Non-pigmented ciliary epithelial cell (primary cell): ENCODE results near the gene HS2ST1.
A peak's percentile ranks its signal among the peaks of the same experiment; 100 is the strongest.

Source experiments
- DNase-seq: peaks from one replicate; pipeline ENCODE4 v3.0.0-alpha.2; 2010; ENCODE audit warnings: low read depth

The HS2ST1 gene

DNA sequence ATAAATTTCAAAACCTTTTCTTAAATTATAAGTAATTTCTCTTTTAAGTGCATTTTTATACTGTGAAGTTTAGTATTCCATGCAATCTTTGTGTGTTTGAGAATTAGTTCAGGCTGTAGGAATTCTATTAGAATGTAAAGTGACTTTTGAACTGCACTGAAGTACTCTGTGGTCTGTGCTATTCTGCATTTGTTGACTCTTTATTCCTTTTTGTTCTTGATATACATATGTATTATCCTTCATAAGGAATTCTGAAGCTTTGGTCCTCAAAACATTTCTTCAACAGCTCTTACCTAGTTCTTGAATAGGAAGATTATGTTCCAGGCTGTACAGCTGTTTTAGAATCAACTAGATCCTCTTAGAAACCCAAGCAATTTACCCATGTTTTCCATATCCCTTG, 158.0 kb downstream of the HS2ST1 start:
- DNase-seq: no peak

DNA sequence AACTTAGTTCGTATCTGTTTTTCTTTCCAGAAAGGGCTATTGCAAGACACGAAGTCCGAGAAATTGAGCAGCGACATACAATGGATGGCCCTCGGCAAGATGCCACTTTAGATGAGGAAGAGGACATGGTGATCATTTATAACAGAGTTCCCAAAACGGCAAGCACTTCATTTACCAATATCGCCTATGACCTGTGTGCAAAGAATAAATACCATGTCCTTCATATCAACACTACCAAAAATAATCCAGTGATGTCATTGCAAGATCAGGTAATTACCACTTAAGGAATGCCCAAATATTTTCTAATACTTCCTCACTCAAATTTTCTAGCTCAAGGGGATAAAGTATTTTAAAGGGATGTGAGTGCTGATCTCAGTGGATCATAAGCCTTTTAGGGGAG, 158.5 kb downstream of the HS2ST1 start:
- no peak for DNase-seq

DNA sequence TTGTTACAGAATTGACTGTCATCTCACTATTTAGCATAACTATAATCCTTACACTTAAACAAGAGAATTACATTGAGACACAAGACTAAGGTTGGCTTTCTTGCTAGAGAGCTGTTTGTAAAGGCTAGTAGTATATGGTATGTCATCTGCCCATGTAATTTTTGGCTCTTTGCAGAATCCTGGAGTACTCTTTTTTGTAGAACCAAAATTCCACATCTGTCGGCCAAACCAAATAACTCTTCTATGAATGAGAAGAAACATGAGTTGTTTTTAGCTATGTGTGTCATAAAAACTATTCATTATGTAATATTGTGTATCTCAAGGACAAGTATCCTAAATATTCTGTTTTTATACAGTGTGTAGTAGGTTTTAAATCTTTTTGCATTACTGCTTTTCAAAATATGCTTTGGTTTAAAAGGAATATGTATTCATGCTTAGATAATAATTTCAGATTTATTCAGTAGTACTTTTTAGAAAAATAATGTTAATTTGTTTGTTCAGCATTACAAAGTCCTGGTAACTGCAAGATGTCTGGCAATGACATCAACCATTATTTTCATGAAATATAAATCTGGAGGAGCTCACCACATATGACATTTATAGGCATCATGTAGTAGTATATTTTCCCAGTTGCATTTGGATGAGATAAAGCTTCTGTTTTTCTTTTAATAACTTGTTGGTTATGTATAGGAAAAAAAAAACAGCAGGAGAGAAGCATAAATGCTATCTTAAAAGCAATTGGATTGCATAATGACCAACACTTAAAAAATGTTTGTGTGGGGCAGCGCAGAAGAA, 159.8 kb downstream of the HS2ST1 start:
- DNase-seq: no peak

DNA sequence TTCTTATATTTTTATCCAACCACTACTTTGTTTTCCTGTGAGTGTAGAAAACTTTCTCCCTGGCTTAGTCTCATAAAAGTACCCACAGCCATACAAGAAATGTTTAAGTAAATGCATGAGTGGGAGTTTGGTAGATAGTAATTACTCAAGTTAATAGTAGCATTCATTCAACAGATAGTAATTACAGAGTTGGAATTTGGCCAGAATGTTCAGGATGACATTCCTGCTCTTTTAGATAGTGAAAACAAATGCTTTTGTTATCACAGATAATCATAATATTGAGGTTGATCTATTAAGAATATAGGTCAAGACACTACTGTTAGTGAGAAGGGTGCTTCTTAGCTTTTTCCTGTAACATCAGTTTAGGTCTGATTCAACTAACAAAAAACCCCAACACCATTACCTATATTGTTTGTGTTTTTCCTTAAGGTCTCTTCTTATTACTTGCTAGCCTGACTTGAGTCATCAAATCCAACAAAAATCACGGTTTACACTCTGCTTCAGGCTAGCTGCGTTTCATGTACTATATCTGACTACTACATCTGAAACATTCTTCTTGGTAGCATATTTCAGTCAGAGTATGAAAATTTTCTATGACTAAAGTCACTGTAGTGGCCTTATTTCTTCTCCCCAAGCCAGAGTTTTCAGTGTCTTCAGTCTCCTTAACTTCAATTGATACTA, 163.7 kb downstream of the HS2ST1 start:
- DNase-seq: no peak

DNA sequence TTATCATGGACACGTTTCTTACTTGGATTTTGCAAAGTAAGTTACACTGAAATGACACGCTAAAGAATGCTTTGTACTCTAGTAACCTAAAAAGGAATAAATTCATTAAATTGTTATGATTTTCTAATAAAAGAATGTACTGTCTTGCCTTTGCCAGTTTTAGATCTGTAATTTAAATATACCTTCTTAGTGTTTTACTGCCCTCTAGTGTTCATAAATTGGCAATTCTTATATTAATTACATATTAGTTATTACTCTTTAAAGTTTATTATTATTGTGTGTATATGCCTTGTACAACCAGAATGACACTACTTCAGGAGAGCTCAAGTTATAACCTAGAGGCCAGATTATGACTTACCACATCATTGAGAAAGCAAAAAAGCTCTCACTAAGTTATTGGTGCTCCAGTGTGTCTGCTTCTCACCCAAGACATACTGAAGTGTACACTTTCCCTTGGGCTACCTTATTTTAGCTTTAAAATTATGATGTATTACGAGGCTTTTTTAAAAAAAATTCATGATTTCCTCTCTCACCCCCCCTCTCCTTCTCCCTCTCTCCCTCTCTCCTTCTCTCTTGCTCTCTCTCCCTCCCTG, 169.9 kb downstream of the HS2ST1 start:
- DNase-seq: no peak

DNA sequence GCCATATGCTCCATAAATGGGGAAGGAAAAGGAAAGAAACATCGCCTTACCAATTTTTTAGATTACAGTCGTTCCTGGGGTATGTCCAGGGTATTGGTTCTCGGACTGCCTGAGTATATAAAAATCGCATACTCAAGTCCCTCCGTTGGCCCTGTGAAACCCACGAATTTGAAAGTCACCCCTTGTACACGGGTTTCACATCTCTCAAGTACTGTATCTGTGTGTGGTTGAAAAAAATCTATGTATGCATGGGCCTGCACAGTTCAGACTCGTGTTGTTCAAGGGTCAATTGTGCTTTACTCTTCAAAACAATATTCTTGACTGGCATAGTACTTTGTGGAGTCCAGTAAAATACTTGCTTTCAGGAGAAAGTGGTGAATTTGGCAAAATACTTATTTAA, 171.7 kb downstream of the HS2ST1 start:
- no peak for DNase-seq

DNA sequence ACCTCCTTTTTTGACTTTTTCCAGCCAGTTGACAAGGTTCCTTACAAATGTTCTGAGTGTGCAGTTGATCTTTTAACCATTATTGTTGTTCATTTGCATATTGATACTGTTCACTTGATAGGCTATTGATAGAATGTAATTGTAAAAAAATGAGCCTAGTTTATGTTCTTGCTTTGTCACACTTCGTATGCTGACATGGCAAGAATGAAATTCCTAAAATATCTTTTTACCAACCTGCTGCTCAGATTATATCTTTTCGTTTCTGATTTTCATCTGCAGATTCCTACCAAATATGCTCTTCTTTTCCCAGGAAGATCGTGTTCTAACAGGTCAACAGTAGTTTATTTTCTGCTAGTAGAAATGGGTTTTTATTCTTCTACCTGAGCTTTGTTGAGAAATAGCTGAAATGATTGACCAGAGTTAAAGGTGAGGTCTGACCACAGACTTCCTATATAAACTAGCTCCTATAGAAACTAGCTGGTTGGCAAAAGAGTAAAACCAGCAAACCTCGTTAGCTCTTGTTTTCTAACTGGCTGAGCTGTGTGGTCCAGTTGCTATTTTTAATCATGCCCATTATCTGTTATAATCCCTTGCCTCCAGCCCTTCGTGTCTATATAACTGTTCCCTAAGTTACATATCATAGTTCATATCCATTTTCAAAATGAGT, 174.8 kb downstream of the HS2ST1 start:
- DNase-seq: no peak

DNA sequence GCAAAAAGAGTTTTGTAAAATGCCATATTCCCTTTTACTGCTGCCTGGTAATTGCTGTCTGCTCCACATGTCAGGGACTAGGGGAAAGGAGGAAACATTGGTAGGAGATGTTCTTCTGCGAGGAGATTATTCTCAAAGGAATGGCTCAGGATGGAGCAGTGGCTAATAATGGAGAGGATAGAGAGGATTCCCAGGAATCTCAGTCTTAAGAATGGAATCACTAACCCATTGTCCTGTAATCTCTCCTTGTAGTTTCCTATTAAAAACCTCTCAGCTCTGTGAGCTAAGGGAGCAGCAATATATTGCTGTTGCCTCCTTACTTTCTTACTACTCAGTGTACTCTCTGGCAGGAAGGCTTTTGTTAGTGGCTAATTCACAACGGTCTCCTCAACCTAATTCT, 175.4 kb downstream of the HS2ST1 start:
- no peak for DNase-seq

DNA sequence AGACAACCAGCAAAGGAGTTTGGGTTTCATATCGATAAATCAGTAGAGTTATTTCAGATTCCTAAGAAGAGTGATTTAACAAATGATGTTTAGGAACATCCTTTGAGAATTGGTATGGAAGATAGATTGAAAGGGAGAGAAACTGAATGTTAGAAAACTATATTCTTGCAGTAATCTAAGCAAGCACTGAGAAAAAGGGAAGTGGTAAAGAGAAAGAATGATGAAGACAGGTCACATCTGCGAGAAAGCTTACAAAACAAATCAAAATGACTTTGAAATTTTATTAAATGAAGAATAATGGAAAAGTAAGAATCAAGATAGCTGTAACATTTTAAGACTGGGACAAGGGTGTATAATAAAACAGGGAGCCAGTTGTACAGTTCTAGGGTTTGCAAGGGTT, 177.0 kb downstream of the HS2ST1 start:
- DNase-seq: no peak

DNA sequence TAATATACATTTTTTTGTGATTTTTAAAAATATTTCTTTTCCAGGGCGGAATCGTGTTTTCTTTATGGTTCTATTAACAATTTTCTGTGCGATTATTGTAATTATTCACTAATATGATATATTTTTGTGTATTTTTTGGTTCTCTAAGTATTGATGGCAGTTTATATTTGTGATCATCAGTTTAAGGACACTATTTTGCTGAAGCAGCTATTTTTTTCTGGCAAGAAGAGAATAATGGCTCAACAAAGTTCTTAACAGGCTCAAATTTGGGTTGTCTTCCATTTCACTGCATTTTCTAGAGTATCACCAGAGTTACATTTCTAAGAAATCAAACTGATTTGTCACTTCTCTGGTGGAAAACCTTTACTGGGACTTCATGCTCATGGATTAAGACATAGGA, 178.4 kb downstream of the HS2ST1 start:
- DNase-seq: no peak

DNA sequence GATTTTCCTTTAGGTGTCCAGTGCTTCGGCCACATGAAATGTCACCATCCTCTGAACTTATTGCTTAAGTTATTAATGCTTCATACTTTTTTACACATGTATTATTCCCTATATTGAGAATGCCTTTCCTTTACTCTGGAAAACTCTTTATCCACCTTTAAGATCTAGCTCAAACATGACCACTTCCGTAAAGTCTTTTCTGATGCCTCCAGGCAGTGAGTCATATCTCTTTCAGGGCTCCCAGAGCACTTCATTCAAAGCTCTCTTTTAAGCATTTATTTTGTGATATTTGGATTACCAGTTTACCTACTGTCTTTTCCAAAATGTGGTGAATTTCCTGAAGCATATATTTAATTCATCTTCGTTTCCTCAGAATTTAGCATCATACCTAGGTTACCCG, 178.9 kb downstream of the HS2ST1 start:
- no peak for DNase-seq

DNA sequence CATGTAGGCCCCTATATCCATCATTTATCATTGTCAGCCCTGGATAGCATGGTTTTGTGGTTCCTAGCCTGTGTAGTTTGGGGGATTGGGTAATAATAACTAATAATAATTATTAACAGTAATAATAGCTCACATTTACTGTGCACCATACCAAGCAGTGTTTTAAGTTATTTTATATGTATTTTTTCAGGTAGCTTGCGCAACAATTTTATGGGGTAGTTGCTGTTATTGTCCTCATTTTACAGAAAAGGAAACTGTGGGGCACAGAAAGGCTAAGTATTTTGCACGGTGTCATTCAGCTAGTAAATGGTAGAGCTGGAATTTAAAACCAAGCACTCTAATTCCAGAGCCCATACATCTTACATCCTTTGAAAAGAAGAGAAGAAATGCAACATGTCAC, 179.8 kb downstream of the HS2ST1 start:
- no peak for DNase-seq

DNA sequence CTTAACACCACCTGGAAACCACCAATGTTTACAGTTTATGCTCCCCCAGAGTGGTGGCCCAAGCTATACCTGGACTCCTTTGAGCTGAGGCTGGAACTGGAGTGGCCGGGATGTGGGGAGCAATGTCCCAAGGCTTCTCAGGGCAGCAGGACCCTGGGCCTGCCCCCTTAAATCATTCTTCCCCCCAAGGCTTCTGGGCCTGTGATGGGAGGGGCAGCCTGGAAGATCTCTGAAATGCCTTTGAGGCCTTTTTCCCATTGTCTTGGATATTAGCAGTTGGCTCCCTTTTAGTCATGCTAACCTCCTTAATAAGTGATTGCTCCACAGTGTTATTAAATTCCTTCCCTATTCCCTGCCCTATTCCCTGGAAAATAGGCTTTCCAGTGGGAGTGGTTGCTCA, 185.8 kb downstream of the HS2ST1 start:
- no peak for DNase-seq

DNA sequence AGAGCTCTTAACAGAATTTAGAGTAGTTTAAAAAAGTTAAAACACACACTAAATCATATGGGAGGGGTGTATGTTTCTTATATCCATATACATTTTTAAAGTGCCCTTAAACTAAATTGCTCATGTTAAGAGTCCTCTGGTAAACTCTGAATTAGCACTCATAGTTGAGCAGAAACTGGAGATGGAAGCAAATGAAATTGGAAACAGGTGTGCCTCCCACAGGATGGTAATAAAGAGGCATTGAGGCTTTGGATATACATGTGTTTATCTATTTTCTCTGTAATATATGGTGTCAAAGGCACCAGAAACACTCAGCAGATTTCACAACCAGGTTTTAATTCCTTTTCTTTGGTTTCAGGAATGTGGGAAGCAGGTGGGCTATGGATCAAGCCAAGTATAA, 188.6 kb downstream of the HS2ST1 start:
- no peak for DNase-seq

DNA sequence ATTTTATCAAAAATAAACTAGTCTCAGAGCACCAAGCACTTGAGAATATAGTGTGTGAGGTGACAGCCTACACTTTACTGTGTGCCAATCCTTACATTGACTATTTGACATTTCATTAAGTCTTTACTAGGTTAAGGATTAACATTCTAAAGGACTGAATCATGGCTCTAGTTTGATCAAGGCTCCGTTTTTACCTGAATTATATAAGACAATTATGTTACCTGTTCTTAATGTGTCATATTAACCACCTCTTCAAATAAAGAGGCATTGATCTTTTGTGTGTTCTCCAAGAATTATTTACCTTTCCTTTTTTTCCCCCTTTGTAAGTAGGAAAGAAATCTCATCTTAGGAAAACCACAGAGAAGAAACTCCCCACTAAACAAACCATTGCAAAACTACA, 189.7 kb downstream of the HS2ST1 start:
- no peak for DNase-seq

DNA sequence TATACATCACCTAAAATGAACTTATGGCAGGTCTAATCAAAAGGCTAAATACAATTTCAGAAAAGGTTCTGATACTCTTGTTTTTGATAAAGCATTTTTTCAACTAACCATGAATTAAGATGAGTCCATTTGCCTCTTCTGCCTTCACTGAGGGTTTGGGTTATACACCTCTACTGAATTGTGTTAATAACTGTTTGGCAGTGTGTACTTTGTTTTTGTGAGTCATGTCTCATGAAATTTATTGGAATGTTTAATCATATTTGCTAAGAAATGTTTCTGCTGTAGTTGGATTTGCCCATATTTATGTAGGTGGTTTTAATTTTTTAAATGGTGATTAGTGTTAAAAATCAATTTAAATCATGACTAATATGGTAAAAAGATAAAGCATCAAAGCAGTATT, 190.5 kb downstream of the HS2ST1 start:
- no peak for DNase-seq

DNA sequence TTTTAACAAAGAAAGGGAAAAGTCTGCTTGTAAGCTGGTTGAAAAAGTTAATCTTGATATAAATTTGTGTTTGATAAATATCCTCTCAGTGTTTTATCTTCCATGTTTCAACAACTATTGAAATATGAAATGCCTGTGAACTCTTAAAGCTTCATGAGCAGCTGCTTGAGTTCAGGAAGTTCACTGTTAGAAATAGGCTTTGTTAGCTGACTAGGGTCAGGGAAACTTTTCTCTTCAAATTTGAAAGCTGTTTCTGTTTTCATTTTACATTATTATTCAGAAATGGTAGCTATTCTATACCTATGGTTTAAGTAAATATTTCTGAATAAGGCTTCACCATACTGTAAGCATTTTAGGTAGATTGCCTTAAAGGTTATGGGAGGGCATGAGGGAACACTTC, 191.7 kb downstream of the HS2ST1 start:
- no peak for DNase-seq

DNA sequence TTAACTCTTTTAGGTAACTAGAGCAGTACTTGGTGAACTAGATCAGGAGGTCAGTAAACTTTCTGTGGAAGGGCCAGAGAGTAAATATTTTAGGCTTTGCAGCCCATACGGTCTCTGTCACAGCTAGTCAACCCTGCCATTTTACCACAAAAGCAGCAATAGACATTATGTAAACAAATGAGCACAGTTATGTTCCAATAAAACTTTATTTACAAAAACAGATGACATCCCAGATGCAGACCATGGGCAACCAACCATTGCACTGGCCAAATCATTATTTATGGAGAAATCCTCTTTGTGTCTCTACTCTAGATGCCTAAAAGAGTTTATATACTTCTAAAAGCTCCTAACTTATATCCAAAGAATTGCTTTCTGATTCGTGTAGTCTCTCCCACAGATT, 192.4 kb downstream of the HS2ST1 start:
- DNase-seq: no peak

DNA sequence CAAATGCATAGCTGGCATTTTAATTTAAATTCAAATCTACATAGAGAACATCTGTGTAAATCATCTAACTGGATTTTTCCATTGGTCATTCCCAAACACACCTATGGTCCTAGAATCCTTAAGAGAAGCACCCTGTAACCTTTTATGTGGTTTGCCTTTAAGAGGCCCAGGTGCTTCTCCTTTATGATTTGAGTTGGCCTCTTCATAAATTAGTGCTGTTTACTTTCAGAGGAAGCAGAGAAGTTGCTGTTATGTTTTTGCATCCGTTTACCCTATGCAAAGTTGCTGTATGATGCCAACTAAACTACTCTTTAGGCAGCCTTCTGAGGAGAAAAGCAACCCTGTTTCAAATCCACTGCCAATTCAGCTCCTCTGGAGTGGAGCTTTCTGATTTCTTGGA, 193.8 kb downstream of the HS2ST1 start:
- DNase-seq: no peak

DNA sequence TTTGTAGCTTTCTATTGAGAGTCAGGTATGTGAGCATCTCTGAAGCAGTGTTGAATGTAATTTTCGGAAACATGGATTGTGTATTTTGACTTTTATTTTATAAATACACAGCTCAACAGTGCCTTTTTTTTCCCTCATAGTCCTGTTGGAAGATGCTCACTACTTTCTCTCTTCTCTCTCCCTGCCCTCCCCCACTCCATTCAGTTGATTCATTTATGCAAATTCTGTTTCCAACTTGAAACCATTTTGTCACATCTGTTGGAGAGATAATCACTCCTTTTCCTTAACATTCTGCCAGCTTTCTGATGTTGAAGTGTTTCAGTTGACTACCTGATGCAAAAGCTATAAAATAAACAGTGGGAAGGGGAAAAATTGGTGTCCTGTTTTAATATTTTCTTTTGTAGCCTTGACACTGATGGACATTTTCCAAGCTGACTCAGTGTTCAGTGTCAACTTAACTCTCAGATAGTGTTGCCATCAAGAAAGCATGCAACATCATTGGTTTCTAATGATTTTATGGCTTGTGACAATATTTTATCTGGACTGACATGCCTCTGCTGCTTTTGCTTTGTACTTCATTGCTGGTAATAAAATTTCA, 194.5 kb downstream of the HS2ST1 start:
- DNase-seq: no peak

DNA sequence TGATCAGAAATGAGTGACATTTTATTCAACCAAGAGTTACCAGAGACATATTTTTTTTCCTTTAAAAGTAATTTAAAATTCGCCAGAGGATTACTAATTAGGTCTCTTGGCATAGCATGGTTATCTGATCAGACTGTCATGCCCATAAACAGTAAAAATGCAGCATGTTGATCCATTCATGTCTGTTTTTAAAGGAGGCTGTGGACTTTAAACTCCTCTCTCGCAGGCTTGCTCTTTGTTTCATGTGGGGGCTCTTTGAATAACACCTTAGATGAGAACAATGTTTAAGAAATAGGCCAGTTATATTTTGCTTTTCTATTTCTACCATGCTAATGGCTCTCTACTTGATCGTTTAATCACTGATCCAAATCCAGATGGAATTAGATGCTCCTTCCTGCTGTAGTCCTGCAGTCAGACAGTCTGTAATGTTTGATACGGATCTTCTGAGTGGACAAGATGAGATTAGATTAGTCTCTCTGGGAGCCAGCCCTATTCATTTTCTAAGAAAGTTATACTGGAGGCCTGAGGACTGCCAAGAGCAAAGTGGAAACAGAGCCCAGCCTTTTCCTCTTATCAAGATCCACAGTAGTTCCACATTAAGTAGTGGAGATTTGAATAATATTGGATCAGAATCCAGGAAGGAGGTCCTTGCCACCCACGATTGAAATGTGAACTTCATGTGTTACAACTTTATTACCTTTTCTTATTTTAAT, 197.4 kb downstream of the HS2ST1 start:
- no peak for DNase-seq

DNA sequence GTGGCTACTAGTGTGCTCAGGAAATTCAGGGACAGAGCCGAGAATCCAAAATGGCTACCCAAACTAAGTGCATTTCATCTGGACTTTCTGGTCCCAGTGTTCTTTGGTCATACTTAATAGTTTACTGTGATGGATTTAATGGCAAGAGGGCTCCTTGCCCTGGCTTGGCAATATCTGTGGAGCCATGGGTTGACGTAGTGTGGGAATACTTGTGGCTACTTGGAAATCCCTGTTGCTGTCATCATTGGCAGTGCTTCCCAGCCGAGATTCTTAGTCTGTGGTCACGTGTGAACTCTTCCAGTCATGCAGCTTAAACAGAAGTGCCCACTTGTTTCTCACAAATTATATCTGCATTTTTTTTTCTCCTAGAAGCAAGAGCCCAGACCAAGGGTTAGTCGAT, 198.9 kb downstream of the HS2ST1 start:
- DNase-seq: peak; percentile 58
